ENCODE data around the gene ATXN1. TPM values are rescaled to one million over a fixed set of nuclear protein-coding genes. Genes with fewer than 3 reads are reported as not detected.

ATXN1 gene
- total RNA-seq, 4 donors from 2014 or later = 24.9 to 48.0 (median 36.8) TPM

- no peak overlapping the region for H3K27ac ChIP-seq
- H3K27me3 ChIP-seq = no peaks in the 10 kb centered on the region
- no peak for DNase-seq (ENCODE audit: low spot score in 2 of 2)
- 39 to 51% methylated on average over 4 of the region's 4 CpGs for WGBS, 2 donors
- no peak for TF ChIP-seq POLR2A (IDR thresholded peaks at IDR 0.05)
- TF ChIP-seq EP300 (IDR thresholded peaks at IDR 0.05) = no peak
- no peak for TF ChIP-seq CTCF (IDR thresholded peaks at IDR 0.05)
- no peak overlapping the region for H3K4me3 ChIP-seq
- no peaks in the 10 kb centered on the region for H3K9me3 ChIP-seq
- no peaks in the 10 kb centered on the region for H3K36me3 ChIP-seq
- peaks cover 0 to 7% (median 0%) of the 10 kb centered on the region in 4 donors for H3K4me1 ChIP-seq
Measured at GRCh38 chr6:16776394-16777017, 15.2 kb upstream of the ATXN1 start.

- Histone ChIP-seq H3K27me3 (no peaks in the 10 kb centered on the region), H3K4me1 (peaks cover 0 to 17% (median 6%) of the 10 kb centered on the region in 4 donors), H3K27ac (no peak overlapping the region), H3K4me3 (no peak overlapping the region), H3K36me3 (no peaks in the 10 kb centered on the region), H3K9me3 (no peaks in the 10 kb centered on the region)
- TF ChIP-seq POLR2A (IDR thresholded peaks at IDR 0.05) = no peak
- TF ChIP-seq CTCF (IDR thresholded peaks at IDR 0.05) = no peak
- no peak for TF ChIP-seq EP300 (IDR thresholded peaks at IDR 0.05)
- no peak for DNase-seq (ENCODE audit: low spot score in 2 of 2)
- 96 to 100% methylated on average over 1 of the region's 1 CpG for WGBS, 2 donors
Measured at GRCh38 chr6:16774437-16774836, 13.2 kb upstream of the ATXN1 start.

GRCh38 chr6:16773362-16773761 lies 12.1 kb upstream of the ATXN1 start:
- Histone ChIP-seq H3K4me1 (peaks cover 0 to 28% (median 16%) of the 10 kb centered on the region in 4 donors), H3K4me3 (no peak overlapping the region), H3K9me3 (no peaks in the 10 kb centered on the region), H3K27me3 (no peaks in the 10 kb centered on the region), H3K36me3 (no peaks in the 10 kb centered on the region), H3K27ac (no peak overlapping the region)
- 86 to 90% methylated on average over 2 of the region's 2 CpGs for WGBS, 2 donors
- no peak for DNase-seq (ENCODE audit: low spot score in 2 of 2)
- TF ChIP-seq CTCF (IDR thresholded peaks at IDR 0.05) (no peak), POLR2A (IDR thresholded peaks at IDR 0.05) (no peak), EP300 (IDR thresholded peaks at IDR 0.05) (no peak)

- 40 to 42% methylated on average over 16 of the region's 16 CpGs for WGBS, 2 donors
- DNase-seq (ENCODE audit: low spot score in 2 of 2) = peak; percentile 52 to 69
Measured at GRCh38 chr6:16770701-16771569, 9.7 kb upstream of the ATXN1 start.

More at GRCh38 chr6:16770701-16771569, 9.7 kb upstream of the ATXN1 start:
- Histone ChIP-seq H3K36me3 (no peaks in the 10 kb centered on the region), H3K9me3 (no peaks in the 10 kb centered on the region), H3K27me3 (no peaks in the 10 kb centered on the region), H3K4me3 (no peak overlapping the region), H3K27ac (no peak overlapping the region), H3K4me1 (peaks cover 0 to 34% (median 16%) of the 10 kb centered on the region in 4 donors)
- TF ChIP-seq CTCF (IDR thresholded peaks at IDR 0.05) (peak; percentile 80 to 90 (median 83)), EP300 (IDR thresholded peaks at IDR 0.05) (peak in 1 of 2 donors; percentile 33), POLR2A (IDR thresholded peaks at IDR 0.05) (no peak)
